Breast epithelium (tissue), 4 donors: ENCODE results near the gene OTOP3. TPM values are rescaled to one million over a fixed set of nuclear protein-coding genes. Genes with fewer than 3 reads are reported as not detected.

ENCODE experiments used
- DNase-seq, 2 donors: peaks; one replicate each; pipeline ENCODE4 v3.0.0-alpha.2; 2019; ENCODE audit warnings: low spot score in 2 of 2
- H3K27ac ChIP-seq, 2 donors: fragments of 200-600 bp; sonication (generic) in 1 of 2; one replicate each; pipeline ENCODE4 v1.5.1; 2016 to 2019; ENCODE audit warnings: mild to moderate bottlenecking in 1 of 2
- H3K27me3 ChIP-seq, 2 donors: fragments of 200-600 bp; sonication (generic) in 1 of 2; one replicate each; pipeline versions ENCODE4 v1.5.1 to v1.6.0; 2017 to 2019; ENCODE audit warnings: control low read depth in 1 of 2, mild to moderate bottlenecking in 1 of 2
- H3K36me3 ChIP-seq: fragments of 200-600 bp; one replicate; pipeline ENCODE4 v1.5.1; 2019
- H3K4me1 ChIP-seq, 2 donors: fragments of 200-600 bp; sonication (generic); one replicate each; pipeline ENCODE4 v1.5.1; 2016 to 2019; ENCODE audit warnings: control low read depth in 1 of 2
- H3K4me3 ChIP-seq, 3 donors: fragments of 200-600 bp; sonication (generic); 1 replicate in 2 of 3; 2 replicates in 1 of 3; pipeline ENCODE4 v1.5.1; 2016 to 2019; ENCODE audit warnings: mild to moderate bottlenecking in 3 of 3, moderate library complexity in 2 of 3
- H3K9me3 ChIP-seq, 2 donors: fragments of 200-600 bp; sonication (generic) in 1 of 2; one replicate each; pipeline ENCODE4 v1.5.1; 2016 to 2019; ENCODE audit warnings: control low read depth in 1 of 2
- CTCF ChIP-seq, 3 donors: fragments of 450-650 bp; IDR thresholded peaks; one replicate each; pipeline ENCODE4 v1.5.1; 2016 to 2017; ENCODE audit warnings: antibody characterized with exemption in 3 of 3, mild to moderate bottlenecking in 3 of 3, moderate library complexity in 3 of 3
- POLR2A ChIP-seq: fragments of 450-650 bp; IDR thresholded peaks from one replicate; pipeline ENCODE4 v1.6.1; 2016; ENCODE audit warnings: antibody characterized with exemption, mild to moderate bottlenecking, moderate library complexity
- POLR2AphosphoS5 ChIP-seq, 3 donors: sonication (generic); formaldehyde crosslinking; IDR thresholded peaks; one replicate each; pipeline ENCODE4 v1.6.1; 2017; ENCODE audit warnings: antibody characterized with exemption in 3 of 3
- intact Hi-C: fragments of 100-400 bp; cut with DNase I; formaldehyde crosslinking; loops from one replicate; pipeline ENCODE4 v1.15.1; 2023; ENCODE audit warnings: low total_unique reads
- total RNA-seq, 3 donors: library from RNA; depleted of rRNA; stranded (reverse); fragments of >200 nt; gene quantifications; one replicate each; pipeline ENCODE4 v1.1.0, GENCODE V29; 2016

The OTOP3 gene
- total RNA-seq, 3 donors from 2014 or later, result not detected

- intact Hi-C loops, result no loop called here
- H3K36me3 ChIP-seq, result no peaks in the 10 kb centered on the region
- H3K27ac ChIP-seq, result no peak overlapping the region
- H3K9me3 ChIP-seq, result no peaks in the 10 kb centered on the region
- TF ChIP-seq POLR2AphosphoS5 (IDR thresholded peaks at IDR 0.05), result no peak
- no peak for TF ChIP-seq POLR2A
- TF ChIP-seq CTCF (IDR thresholded peaks at IDR 0.05), result no peak
- H3K4me3 ChIP-seq, result no peak overlapping the region
- no peaks in the 10 kb centered on the region for H3K4me1 ChIP-seq
- no peaks in the 10 kb centered on the region for H3K27me3 ChIP-seq
- DNase-seq, result no peak
Measured at GRCh38 chr17:74950207-74950606, 14.5 kb downstream of the OTOP3 start.

- H3K4me1 ChIP-seq, result no peaks in the 10 kb centered on the region
- TF ChIP-seq POLR2AphosphoS5 (IDR thresholded peaks at IDR 0.05), result no peak
- TF ChIP-seq CTCF (IDR thresholded peaks at IDR 0.05), result no peak
- TF ChIP-seq POLR2A, result no peak
- DNase-seq, result no peak
- H3K9me3 ChIP-seq, result no peaks in the 10 kb centered on the region
- no peak overlapping the region for H3K4me3 ChIP-seq
- no peaks in the 10 kb centered on the region for H3K36me3 ChIP-seq
- intact Hi-C loops, result no loop called here
- H3K27ac ChIP-seq, result no peak overlapping the region
- H3K27me3 ChIP-seq, result no peaks in the 10 kb centered on the region
Measured at GRCh38 chr17:74951065-74951464, 15.4 kb downstream of the OTOP3 start.

GRCh38 chr17:74951680-74952421 is 16.2 kb downstream of the OTOP3 start:
- H3K36me3 ChIP-seq, result no peaks in the 10 kb centered on the region
- DNase-seq, result no peak
- no peaks in the 10 kb centered on the region for H3K4me1 ChIP-seq
- no peaks in the 10 kb centered on the region for H3K27me3 ChIP-seq
- no peak overlapping the region for H3K27ac ChIP-seq
- no peaks in the 10 kb centered on the region for H3K9me3 ChIP-seq
- no peak for TF ChIP-seq POLR2A
- TF ChIP-seq POLR2AphosphoS5 (IDR thresholded peaks at IDR 0.05), result no peak
- no peak for TF ChIP-seq CTCF (IDR thresholded peaks at IDR 0.05)
- no peak overlapping the region for H3K4me3 ChIP-seq
- intact Hi-C loops, result no loop called here

GRCh38 chr17:74952431-74953133 is 16.9 kb downstream of the OTOP3 start:
- H3K4me3 ChIP-seq, result no peak overlapping the region
- no peak for TF ChIP-seq CTCF (IDR thresholded peaks at IDR 0.05)
- TF ChIP-seq POLR2AphosphoS5 (IDR thresholded peaks at IDR 0.05), result no peak
- no peak for TF ChIP-seq POLR2A
- intact Hi-C loops, result no loop called here
- H3K4me1 ChIP-seq, result no peaks in the 10 kb centered on the region
- no peak for DNase-seq
- no peak overlapping the region for H3K27ac ChIP-seq
- no peaks in the 10 kb centered on the region for H3K36me3 ChIP-seq
- H3K27me3 ChIP-seq, result no peaks in the 10 kb centered on the region
- no peaks in the 10 kb centered on the region for H3K9me3 ChIP-seq

GRCh38 chr17:74953134-74953687 is 17.5 kb downstream of the OTOP3 start:
- Histone ChIP-seq H3K9me3 (no peaks in the 10 kb centered on the region), H3K36me3 (no peaks in the 10 kb centered on the region), H3K27ac (no peak overlapping the region), H3K27me3 (no peaks in the 10 kb centered on the region), H3K4me1 (no peaks in the 10 kb centered on the region), H3K4me3 (no peak overlapping the region)
- intact Hi-C loops, result no loop called here
- TF ChIP-seq POLR2A (no peak), POLR2AphosphoS5 (IDR thresholded peaks at IDR 0.05) (no peak), CTCF (IDR thresholded peaks at IDR 0.05) (no peak)
- no peak for DNase-seq
